Hepatocyte (in vitro differentiated cells): ENCODE data around the gene CRKL. TPM values are rescaled to one million over a fixed set of nuclear protein-coding genes. Genes with fewer than 3 reads are reported as not detected.
"Not testable (repeated sequence)": the region's sequence is repeated elsewhere in the genome, so short reads cannot be mapped to it uniquely, and the experiment has no call there.

Experiments used
- DNase-seq: peaks from one replicate; pipeline ENCODE4 v3.0.0-alpha.2; 2016; ENCODE audit warnings: low spot score
- H2AFZ ChIP-seq: fragments of 200-600 bp; sonication (generic); 2 replicates; pipeline ENCODE4 v1.6.0; 2016; ENCODE audit warnings: antibody characterized with exemption, mild to moderate bottlenecking
- H3K27ac ChIP-seq: fragments of 200-600 bp; sonication (generic); 2 replicates; pipeline ENCODE4 v1.5.1; 2016; ENCODE audit warnings: mild to moderate bottlenecking
- H3K27me3 ChIP-seq: fragments of 200-600 bp; sonication (generic); 2 replicates; pipeline ENCODE4 v1.6.1; 2016
- H3K36me3 ChIP-seq: fragments of 200-600 bp; sonication (generic); replicated peaks from 2 replicates; pipeline ENCODE4 v1.5.1; 2016; ENCODE audit warnings: low read depth; ENCODE audit not compliant: insufficient read depth
- H3K4me1 ChIP-seq: fragments of 200-600 bp; sonication (generic); 2 replicates; pipeline ENCODE4 v1.5.1; 2016; ENCODE audit warnings: mild to moderate bottlenecking, moderate library complexity; ENCODE audit not compliant: insufficient read depth
- H3K4me2 ChIP-seq: fragments of 200-600 bp; sonication (generic); 2 replicates; pipeline ENCODE4 v1.6.0; 2016
- H3K4me3 ChIP-seq: fragments of 200-600 bp; sonication (generic); 2 replicates; pipeline ENCODE4 v1.5.1; 2016; ENCODE audit warnings: mild to moderate bottlenecking
- H3K79me2 ChIP-seq: fragments of 200-600 bp; sonication (generic); 2 replicates; pipeline ENCODE4 v1.6.0; 2017; ENCODE audit warnings: mild to moderate bottlenecking
- H3K9me2 ChIP-seq: fragments of 200-600 bp; sonication (generic); replicated peaks from 2 replicates; pipeline ENCODE4 v1.6.0; 2017; ENCODE audit warnings: mild to moderate bottlenecking; ENCODE audit not compliant: insufficient read depth
- H3K9me3 ChIP-seq: fragments of 200-600 bp; sonication (generic); 2 replicates; pipeline ENCODE4 v1.5.1; 2016; ENCODE audit warnings: low read depth, mild to moderate bottlenecking
- H4K20me1 ChIP-seq: fragments of 200-600 bp; sonication (generic); 2 replicates; pipeline ENCODE4 v1.6.0; 2016; ENCODE audit warnings: mild to moderate bottlenecking; ENCODE audit not compliant: insufficient read depth, poor library complexity, severe bottlenecking
- EZH2 ChIP-seq: fragments of 200-600 bp; sonication (generic); IDR thresholded peaks from 2 replicates; pipeline ENCODE4 v1.6.1; 2016; ENCODE audit warnings: antibody characterized with exemption, mild to moderate bottlenecking, borderline replicate concordance
- EZH2phosphoT487 ChIP-seq: fragments of 200-600 bp; sonication (generic); IDR thresholded peaks from one replicate; pipeline ENCODE4 v1.6.1; 2018; ENCODE audit warnings: antibody characterized with exemption, mild to moderate bottlenecking, low read depth, moderate library complexity; ENCODE audit not compliant: unreplicated experiment, severe bottlenecking
- WGBS: methylation state at CpG from one replicate; pipeline ENCODE4 v1.1.6; 2016; ENCODE audit warnings: low lambda C conversion rate; ENCODE audit errors: missing lambda C conversion rate; 5-methylcytosine and 5-hydroxymethylcytosine counted together
- polyA plus RNA-seq: library from polyadenylated mRNA; unstranded; fragments of >200 nt; fragmentation: Nextera tagmentation; extraction: Ambion mirVana; gene quantifications from 2 replicates; pipeline ENCODE4 v1.2.1, GENCODE V29; 2016
- total RNA-seq: library from RNA; depleted of rRNA; stranded (reverse); fragments of >200 nt; gene quantifications from 2 replicates; pipeline ENCODE4 v1.2.3, GENCODE V29; 2014
- TF ChIP-seq, protein P1 (sequence below): fragments of 200-600 bp; sonication (generic); IDR thresholded peaks from 2 replicates; pipeline ENCODE4 v1.5.1; 2016; ENCODE audit warnings: antibody characterized with exemption, mild to moderate bottlenecking; ENCODE audit not compliant: poor library complexity

The CRKL gene
- total and polyA plus RNA-seq, 2 experiments from 2014 or later = 31.8 to 49.2 TPM

DNA sequence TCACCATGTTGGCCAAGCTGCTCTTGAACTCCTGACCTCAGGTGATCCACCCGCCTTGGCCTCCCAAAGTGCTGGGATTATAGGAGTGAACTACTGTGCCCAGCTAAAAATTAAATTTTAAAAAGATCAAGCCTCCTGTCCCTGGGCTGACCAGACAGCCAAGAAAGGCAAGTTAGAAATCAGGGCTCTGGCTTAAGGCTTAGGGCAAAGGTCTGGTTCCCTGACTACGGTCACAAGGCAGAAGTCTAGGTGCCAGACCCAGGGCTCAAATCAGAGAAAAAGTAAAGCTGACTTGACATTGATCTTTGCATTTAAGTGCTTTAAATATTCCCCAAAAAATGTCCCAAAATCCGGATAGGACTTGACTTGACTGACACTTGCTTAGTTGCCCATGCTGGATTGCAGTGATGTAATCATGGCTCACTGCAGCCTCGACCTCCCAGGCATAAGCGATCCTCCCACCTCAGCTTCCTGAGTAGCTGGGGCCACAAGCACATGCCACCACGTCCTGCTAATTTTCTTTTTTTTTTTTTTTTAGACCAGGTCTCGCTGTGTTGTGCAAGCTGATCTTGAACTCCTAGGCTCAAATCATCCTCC, 17.3 kb upstream of the CRKL start:
- H4K20me1 ChIP-seq = no peaks in the 10 kb centered on the region
- no peaks in the 10 kb centered on the region for H3K27me3 ChIP-seq
- no peak for DNase-seq
- TF ChIP-seq EZH2phosphoT487 (no peak), EZH2 (no peak)
- TF ChIP-seq, protein P1, sequence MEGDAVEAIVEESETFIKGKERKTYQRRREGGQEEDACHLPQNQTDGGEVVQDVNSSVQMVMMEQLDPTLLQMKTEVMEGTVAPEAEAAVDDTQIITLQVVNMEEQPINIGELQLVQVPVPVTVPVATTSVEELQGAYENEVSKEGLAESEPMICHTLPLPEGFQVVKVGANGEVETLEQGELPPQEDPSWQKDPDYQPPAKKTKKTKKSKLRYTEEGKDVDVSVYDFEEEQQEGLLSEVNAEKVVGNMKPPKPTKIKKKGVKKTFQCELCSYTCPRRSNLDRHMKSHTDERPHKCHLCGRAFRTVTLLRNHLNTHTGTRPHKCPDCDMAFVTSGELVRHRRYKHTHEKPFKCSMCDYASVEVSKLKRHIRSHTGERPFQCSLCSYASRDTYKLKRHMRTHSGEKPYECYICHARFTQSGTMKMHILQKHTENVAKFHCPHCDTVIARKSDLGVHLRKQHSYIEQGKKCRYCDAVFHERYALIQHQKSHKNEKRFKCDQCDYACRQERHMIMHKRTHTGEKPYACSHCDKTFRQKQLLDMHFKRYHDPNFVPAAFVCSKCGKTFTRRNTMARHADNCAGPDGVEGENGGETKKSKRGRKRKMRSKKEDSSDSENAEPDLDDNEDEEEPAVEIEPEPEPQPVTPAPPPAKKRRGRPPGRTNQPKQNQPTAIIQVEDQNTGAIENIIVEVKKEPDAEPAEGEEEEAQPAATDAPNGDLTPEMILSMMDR = no peak
- H3K4me2 ChIP-seq = no peak overlapping the region
- WGBS = 83% methylated on average over 7 of the region's 7 CpGs
- no peak overlapping the region for H2AFZ ChIP-seq
- no peak overlapping the region for H3K4me3 ChIP-seq
- no peaks in the 10 kb centered on the region for H3K79me2 ChIP-seq
- H3K36me3 ChIP-seq = no peaks in the 10 kb centered on the region
- H3K4me1 ChIP-seq = no peaks in the 10 kb centered on the region
- H3K27ac ChIP-seq = no peak overlapping the region
- H3K9me3 ChIP-seq = no peaks in the 10 kb centered on the region
- no peaks in the 10 kb centered on the region for H3K9me2 ChIP-seq

DNA sequence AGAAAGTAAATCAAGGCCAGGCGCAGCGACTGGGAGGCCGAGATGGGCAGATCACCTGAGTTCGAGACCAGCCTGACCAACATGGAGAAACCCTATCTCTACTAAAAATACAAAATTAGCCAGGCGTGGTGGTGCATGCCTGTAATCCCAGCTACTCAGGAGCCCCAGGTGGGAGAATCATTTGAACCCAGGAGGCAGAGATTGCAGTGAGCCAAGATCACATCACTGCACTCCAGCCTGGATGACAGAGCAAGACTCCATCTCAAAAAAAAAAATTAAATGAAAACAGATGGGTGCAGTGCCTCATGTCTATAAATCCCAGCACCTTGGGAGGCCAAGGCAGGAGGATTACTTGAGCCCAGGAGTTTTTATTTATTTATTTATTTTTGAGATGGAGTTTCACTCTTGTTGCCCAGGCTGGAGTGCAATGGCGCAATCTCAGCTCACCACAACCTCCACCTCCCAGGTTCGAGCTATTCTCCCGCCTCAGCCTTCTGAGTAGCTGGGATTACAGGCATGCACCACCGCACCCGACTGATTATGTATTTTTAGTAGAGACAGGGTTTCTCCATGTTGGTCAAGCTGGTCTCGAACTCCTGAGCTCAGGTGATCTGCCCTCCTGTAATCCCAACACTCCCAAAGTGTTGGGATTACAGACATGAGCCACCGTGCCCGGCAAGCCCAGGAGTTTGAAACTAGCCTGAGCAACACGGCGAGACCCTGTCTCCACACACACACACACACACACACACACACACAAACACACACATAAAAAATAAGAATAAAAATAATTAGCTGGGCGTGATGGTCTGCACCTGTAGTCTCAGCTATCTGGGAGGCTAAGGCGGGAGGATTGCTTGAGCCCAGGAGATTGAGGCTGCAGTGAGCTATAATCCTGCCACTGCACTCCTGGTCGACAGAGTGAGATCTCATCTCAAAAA, 15.8 kb upstream of the CRKL start:
- not testable (repeated sequence) for H3K27me3 ChIP-seq, H3K9me3 ChIP-seq, H2AFZ ChIP-seq, H3K36me3 ChIP-seq, H3K4me1 ChIP-seq, DNase-seq, H3K27ac ChIP-seq, H3K79me2 ChIP-seq, H3K4me2 ChIP-seq, H3K9me2 ChIP-seq, H3K4me3 ChIP-seq, H4K20me1 ChIP-seq
- WGBS = 93% methylated on average over 18 of the region's 18 CpGs

DNA sequence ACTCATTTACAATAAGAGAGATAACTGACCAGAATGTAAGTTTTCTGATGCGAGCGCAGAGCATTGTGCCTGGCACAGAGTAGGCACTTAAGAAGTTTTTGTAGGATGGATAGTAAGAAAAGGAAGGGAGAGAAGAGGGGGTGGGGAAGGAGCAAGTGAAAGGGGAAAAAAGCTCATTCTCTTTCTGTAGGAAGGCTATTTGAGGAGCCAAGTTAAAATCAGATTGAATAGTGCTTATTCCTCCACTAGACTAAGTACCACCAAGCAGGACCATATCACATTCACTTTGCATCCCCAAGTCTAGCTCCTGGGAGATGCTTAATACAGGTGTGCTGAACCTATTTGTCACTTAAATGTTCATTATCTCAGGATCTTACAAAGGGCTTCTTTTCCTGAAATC, 14.1 kb upstream of the CRKL start:
- no peak overlapping the region for H2AFZ ChIP-seq
- no peak overlapping the region for H3K27ac ChIP-seq
- H3K4me1 ChIP-seq = no peaks in the 10 kb centered on the region
- H3K9me3 ChIP-seq = no peaks in the 10 kb centered on the region
- no peaks in the 10 kb centered on the region for H3K9me2 ChIP-seq
- H4K20me1 ChIP-seq = no peaks in the 10 kb centered on the region
- no peak overlapping the region for H3K4me2 ChIP-seq
- WGBS = 98% methylated on average over 2 of the region's 2 CpGs
- no peak overlapping the region for H3K4me3 ChIP-seq
- TF ChIP-seq, protein P1 = no peak
- no peak for TF ChIP-seq EZH2
- H3K27me3 ChIP-seq = no peaks in the 10 kb centered on the region
- no peak for DNase-seq
- no peaks in the 10 kb centered on the region for H3K36me3 ChIP-seq
- H3K79me2 ChIP-seq = no peaks in the 10 kb centered on the region
